ENCODE data around the gene SACS.

Gene SACS

GRCh38 chr13:23356368-23356767 lies 77.1 kb downstream of the SACS start:
- no peak for TF ChIP-seq CTCF (IDR thresholded peaks at IDR 0.05; ENCODE audit: low read depth, low read length)
- no peak for DNase-seq (ENCODE audit: extremely low read depth, low read depth)

- DNase-seq (ENCODE audit: extremely low read depth, low read depth): no peak
These were observed 79.0 kb downstream of the SACS start for GRCh38 chr13:23354520-23354919.

DNA sequence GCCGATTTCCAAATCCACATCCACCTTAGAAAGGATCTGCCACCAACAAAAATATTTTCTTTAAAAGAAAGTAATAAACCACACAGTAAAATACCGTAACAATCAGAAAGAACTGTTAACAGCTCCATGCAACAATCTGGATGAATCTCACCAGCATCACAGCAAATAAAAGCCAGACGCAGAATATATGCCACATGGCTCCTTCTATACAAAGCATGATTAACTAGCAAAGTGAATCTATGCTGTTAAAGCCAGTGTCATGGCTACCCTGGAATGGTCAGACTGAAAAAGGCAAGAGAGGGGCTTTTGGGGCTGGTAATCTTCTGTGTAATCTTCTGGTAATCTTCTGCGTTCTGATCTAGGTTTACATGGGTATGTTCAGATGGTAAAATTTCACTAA lies 81.3 kb downstream of the SACS start:
- TF ChIP-seq CTCF (IDR thresholded peaks at IDR 0.05; ENCODE audit: low read depth, low read length): no peak
- no peak for DNase-seq (ENCODE audit: extremely low read depth, low read depth)

More at GRCh38 chr13:23354520-23354919, 79.0 kb downstream of the SACS start:
- no peak for TF ChIP-seq CTCF (IDR thresholded peaks at IDR 0.05; ENCODE audit: low read depth, low read length)

- DNase-seq (ENCODE audit: extremely low read depth, low read depth): no peak
- TF ChIP-seq CTCF (IDR thresholded peaks at IDR 0.05; ENCODE audit: low read depth, low read length): no peak
These were observed 83.5 kb downstream of the SACS start for GRCh38 chr13:23350009-23350408.

DNA sequence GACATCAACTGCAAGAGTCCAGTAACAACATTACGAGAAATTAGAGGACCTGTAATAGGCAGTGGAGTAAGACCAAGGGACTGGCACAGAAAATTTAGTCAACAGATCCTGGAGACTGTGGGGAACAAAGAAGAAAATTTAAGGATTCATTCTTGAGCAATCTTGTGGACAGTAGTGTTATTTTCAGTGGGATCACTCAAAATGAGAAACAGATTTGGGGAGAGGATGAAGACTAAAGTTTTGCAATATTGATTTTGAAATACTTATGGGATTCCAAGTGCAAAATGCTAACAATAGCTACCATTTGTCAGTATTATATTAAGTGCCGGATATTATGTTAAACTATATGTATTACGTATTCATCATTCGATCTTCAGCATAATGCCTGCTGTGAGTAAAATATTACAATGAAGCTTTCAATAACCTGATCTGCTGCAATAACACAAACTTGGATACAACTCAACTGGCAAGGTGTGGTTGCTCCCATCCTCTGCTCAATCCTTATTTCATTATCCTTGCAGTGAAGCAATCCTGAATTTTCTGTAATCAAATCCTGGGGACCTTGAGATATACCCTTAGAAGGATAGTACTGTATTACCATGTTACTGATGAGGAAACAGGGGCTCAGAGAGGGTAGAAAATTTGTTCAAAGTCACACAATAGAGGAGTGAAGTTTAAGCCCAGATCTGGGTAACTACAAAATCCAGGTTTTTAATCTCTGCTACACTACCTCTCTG lies 84.2 kb downstream of the SACS start:
- DNase-seq (ENCODE audit: extremely low read depth, low read depth): peak; percentile 46
- TF ChIP-seq CTCF (IDR thresholded peaks at IDR 0.05; ENCODE audit: low read depth, low read length): no peak

GRCh38 chr13:23348262-23349127 lies 85.0 kb downstream of the SACS start:
- peak; percentile 14 for TF ChIP-seq CTCF (IDR thresholded peaks at IDR 0.05; ENCODE audit: low read depth, low read length)
- DNase-seq (ENCODE audit: extremely low read depth, low read depth): no peak

DNA sequence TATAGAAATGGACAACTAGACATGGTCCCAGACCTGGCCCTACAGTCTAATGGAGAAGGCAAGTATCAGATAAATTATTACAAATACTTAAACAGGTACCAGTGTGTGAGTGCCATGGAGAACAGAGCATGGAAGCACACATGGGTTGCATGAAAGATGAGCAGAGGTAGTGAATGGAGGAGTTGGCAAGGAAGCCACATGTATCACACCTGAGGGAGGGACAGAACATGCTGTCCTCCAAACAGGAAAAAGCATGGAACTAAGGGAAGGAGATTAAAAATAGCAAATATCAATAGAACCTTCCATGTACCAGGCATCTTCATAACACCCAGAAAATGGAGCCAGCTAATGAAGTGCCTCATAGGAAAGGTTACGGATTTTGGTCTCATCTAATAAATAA lies 85.9 kb downstream of the SACS start:
- TF ChIP-seq CTCF (IDR thresholded peaks at IDR 0.05; ENCODE audit: low read depth, low read length): no peak
- DNase-seq (ENCODE audit: extremely low read depth, low read depth): no peak

All from AG09319 (cell line).